K562 (cell line): ENCODE measurements around the gene INTS4. TPM values are rescaled to one million over a fixed set of nuclear protein-coding genes. Genes with fewer than 3 reads are reported as not detected.
A peak's percentile ranks its signal among the peaks of the same experiment; 100 is the strongest.

ENCODE experiments used
- BRD4 ChIP-seq: fragments of 200-600 bp; sonication (generic); IDR thresholded peaks from 2 replicates; pipeline ENCODE4 v1.6.1; 2017; ENCODE audit warnings: inconsistent platforms
- DDX20 ChIP-seq: fragments of 450-650 bp; IDR thresholded peaks from 2 replicates; pipeline ENCODE4 v1.6.1; 2016; ENCODE audit warnings: missing genetic modification characterization, low read depth, mild to moderate bottlenecking, missing compliant biosample characterization, moderate library complexity
- EGR1 ChIP-seq: fragments of 450-650 bp; conservative IDR thresholded peaks from 2 replicates; pipeline ENCODE4 v1.6.1; 2017; ENCODE audit warnings: mild to moderate bottlenecking
- HNRNPH1 ChIP-seq: fragments of 200-400 bp; formaldehyde crosslinking; optimal IDR thresholded peaks from 2 replicates; pipeline ENCODE3; 2017; ENCODE audit warnings: low read depth, mild to moderate bottlenecking, low read length, moderate library complexity
- KHSRP ChIP-seq: fragments of 450-650 bp; IDR thresholded peaks from 2 replicates; pipeline ENCODE4 v1.6.1; 2017
- MXI1 ChIP-seq: IDR thresholded peaks from 2 replicates; pipeline ENCODE4 v1.6.1; 2011; ENCODE audit warnings: low read depth, mild to moderate bottlenecking, improper control_type of control experiment, low read length
- MYNN ChIP-seq, 2 experiments: sonication (generic); formaldehyde crosslinking in 1 of 2; IDR thresholded peaks; 2 replicates each; pipeline versions ENCODE4 v1.5.0 to v1.6.1; 2016 to 2020; ENCODE audit warnings: antibody characterized with exemption in 1 of 2, missing genetic modification reagents in 1 of 2
- NBN ChIP-seq: fragments of 450-650 bp; IDR thresholded peaks from 2 replicates; pipeline ENCODE4 v1.6.1; 2016; ENCODE audit warnings: low read depth, mild to moderate bottlenecking
- PRMT5 ChIP-seq: sonication (generic); formaldehyde crosslinking; IDR thresholded peaks from 2 replicates; pipeline ENCODE4 v1.5.0; 2020; ENCODE audit warnings: missing genetic modification reagents
- SPI1 ChIP-seq: IDR thresholded peaks from 2 replicates; pipeline ENCODE4 v1.6.1; 2011; ENCODE audit warnings: low read depth, low read length, control low read depth, borderline replicate concordance
- SRSF7 ChIP-seq: fragments of 200-400 bp; formaldehyde crosslinking; optimal IDR thresholded peaks from 2 replicates; pipeline ENCODE3; 2017; ENCODE audit warnings: mild to moderate bottlenecking, low read depth, low read length
- TGIF2 ChIP-seq: sonication (generic); formaldehyde crosslinking; IDR thresholded peaks from 2 replicates; pipeline ENCODE4 v1.8.1; 2022; ENCODE audit warnings: mild to moderate bottlenecking, missing genetic modification reagents, moderate library complexity
- THRAP3 ChIP-seq: fragments of 450-650 bp; IDR thresholded peaks from 2 replicates; pipeline ENCODE4 v1.6.1; 2016; ENCODE audit warnings: mild to moderate bottlenecking, inconsistent platforms, borderline replicate concordance
- ZNF197 ChIP-seq: fragments of 200-800 bp; sonication (Bioruptor generic); IDR thresholded peaks from 2 replicates; pipeline ENCODE4 v1.6.1; 2016; ENCODE audit warnings: low read depth, missing genetic modification characterization, missing compliant biosample characterization
- ZNF324 ChIP-seq: fragments of 250-450 bp; sonication (Bioruptor Pico); IDR thresholded peaks from 2 replicates; pipeline ENCODE4 v1.4.0; 2020; ENCODE audit warnings: mild to moderate bottlenecking
- ZNF445 ChIP-seq: fragments of 250-450 bp; sonication (Bioruptor Pico); IDR thresholded peaks from 2 replicates; pipeline ENCODE4 v1.4.0; 2020; ENCODE audit warnings: low read depth, mild to moderate bottlenecking, moderate library complexity
- ZNF778 ChIP-seq: fragments of 450-650 bp; formaldehyde crosslinking; IDR thresholded peaks from 2 replicates; pipeline ENCODE4 v1.4.0; 2020; ENCODE audit warnings: mild to moderate bottlenecking, moderate library complexity
- polyA plus RNA-seq, 8 experiments: library from polyadenylated mRNA; depleted of rRNA in 4 of 8; stranded (reverse) in 5 of 8; unstranded in 3 of 8; fragments of >200 nt; fragmentation: Nextera tagmentation in 2 of 8; fragmentation: Illumina TruSeq in 1 of 8; extraction: Ambion mirVana in 2 of 8; extraction: Trizol in 1 of 8; gene quantifications; 2 replicates each; pipeline versions ENCODE4 v1.2.1 to v1.2.3, GENCODE V29; 2011 to 2014; ENCODE audit warnings: inconsistent platforms in 1 of 8, missing spikeins in 1 of 8
- total RNA-seq, 7 experiments: library from RNA; depleted of rRNA in 6 of 7; stranded (reverse); fragments of >200 nt in 6 of 7; fragmentation: Illumina TruSeq in 2 of 7; extraction: Trizol in 2 of 7; gene quantifications; 2 replicates each; pipeline versions ENCODE4 v1.2.1 to v1.2.3, GENCODE V29; 2011 to 2021; ENCODE audit warnings: low replicate concordance in 1 of 7
- TF ChIP-seq, protein P1 (sequence below), 2 experiments: fragments of 450-650 bp; formaldehyde crosslinking in 1 of 2; IDR thresholded peaks; 2 replicates each; pipeline versions ENCODE4 v1.4.0 to v1.6.1; 2014 to 2020; ENCODE audit warnings: mild to moderate bottlenecking in 2 of 2, borderline replicate concordance in 1 of 2, low read depth in 1 of 2
- TF ChIP-seq, protein P2 (sequence below): fragments of 200-800 bp; sonication (Bioruptor generic); IDR thresholded peaks from 2 replicates; pipeline ENCODE4 v1.6.1; 2017; ENCODE audit warnings: missing genetic modification characterization, missing compliant biosample characterization

The INTS4 gene
- total and polyA plus RNA-seq, 9 of the 15 experiments (the other 6 are each of a cell fraction or from before 2014, with no cell fraction given), result 28.4 to 53.4 (median 44.5) TPM

DNA sequence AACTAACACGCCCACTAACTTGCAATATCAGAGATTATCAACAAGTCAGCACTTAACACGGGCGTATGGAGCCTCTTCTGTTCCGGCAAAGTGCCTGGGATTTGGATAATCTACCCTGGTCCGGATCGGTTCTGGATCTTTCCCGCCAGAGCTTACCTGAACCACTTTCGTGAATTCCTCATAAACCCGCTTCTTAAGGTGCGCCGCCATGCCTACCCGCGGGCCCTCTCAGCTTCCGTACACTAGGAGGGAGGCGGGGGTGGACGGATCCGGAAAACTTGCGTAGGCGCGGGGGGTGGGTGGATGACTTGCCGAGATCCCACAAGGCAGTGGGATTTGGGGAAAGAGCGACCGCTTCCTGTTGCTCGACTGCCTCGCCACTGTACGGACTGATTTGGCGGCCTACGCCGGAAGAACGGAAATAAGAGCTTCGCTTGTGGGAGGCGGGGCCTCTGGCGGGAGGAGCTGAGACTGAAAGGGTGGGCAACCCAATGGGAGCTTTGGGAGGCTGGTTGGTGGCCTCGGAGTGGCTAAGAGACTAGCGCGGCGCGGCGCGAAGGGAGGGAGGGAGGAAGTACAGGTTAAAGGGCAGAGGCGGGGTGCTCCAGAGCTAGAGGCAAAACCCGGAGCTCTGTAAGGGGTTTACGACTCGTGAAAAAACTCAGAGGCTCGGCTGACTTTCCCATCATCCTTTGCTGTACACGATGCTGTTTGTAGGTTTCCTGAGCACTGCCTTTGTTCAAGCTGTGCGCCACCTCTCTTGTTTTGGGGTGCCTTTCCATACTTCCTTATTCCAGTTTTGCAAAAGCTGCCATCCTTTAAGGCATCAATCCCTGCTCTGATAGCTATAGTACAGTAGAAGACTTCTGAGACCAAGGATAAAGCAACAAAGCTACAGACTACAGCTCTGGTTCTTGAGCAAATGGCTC, at the start of gene INTS4 (continued):
- TF ChIP-seq ZNF197 (no peak), MYNN (IDR thresholded peaks at IDR 0.05) (no peak), MYNN (CRISPR knock-in tag; IDR thresholded peaks at IDR 0.05) (no peak), PRMT5 (CRISPR knock-in tag) (no peak), ZNF778 (CRISPR knock-in tag) (no peak), ZNF445 (0 out of 2 replicates have a peak, but pooled peaks have one; percentile 48), EGR1 (peak; percentile 100), ZNF324 (CRISPR knock-in tag) (no peak), KHSRP (no peak; the same call in 1 of the 2 replicates), BRD4 (peak; percentile 14; the same call in 1 of the 2 replicates), HNRNPH1 (no peak), NBN (no peak; the same call in 1 of the 2 replicates), SPI1 (peak; percentile 90), TGIF2 (no peak), DDX20 (no peak), THRAP3 (no peak), SRSF7 (no peak), MXI1 (peak; percentile 59; the same call in 1 of the 2 replicates)
- TF ChIP-seq, protein P1, sequence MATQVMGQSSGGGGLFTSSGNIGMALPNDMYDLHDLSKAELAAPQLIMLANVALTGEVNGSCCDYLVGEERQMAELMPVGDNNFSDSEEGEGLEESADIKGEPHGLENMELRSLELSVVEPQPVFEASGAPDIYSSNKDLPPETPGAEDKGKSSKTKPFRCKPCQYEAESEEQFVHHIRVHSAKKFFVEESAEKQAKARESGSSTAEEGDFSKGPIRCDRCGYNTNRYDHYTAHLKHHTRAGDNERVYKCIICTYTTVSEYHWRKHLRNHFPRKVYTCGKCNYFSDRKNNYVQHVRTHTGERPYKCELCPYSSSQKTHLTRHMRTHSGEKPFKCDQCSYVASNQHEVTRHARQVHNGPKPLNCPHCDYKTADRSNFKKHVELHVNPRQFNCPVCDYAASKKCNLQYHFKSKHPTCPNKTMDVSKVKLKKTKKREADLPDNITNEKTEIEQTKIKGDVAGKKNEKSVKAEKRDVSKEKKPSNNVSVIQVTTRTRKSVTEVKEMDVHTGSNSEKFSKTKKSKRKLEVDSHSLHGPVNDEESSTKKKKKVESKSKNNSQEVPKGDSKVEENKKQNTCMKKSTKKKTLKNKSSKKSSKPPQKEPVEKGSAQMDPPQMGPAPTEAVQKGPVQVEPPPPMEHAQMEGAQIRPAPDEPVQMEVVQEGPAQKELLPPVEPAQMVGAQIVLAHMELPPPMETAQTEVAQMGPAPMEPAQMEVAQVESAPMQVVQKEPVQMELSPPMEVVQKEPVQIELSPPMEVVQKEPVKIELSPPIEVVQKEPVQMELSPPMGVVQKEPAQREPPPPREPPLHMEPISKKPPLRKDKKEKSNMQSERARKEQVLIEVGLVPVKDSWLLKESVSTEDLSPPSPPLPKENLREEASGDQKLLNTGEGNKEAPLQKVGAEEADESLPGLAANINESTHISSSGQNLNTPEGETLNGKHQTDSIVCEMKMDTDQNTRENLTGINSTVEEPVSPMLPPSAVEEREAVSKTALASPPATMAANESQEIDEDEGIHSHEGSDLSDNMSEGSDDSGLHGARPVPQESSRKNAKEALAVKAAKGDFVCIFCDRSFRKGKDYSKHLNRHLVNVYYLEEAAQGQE (IDR thresholded peaks at IDR 0.05; ENCODE audit: borderline replicate concordance), result peak; percentile 24; the same call in 1 of the 2 replicates
- TF ChIP-seq, protein P1 (CRISPR knock-in tag; IDR thresholded peaks at IDR 0.05; ENCODE audit: low read depth), result no peak
- TF ChIP-seq, protein P2, sequence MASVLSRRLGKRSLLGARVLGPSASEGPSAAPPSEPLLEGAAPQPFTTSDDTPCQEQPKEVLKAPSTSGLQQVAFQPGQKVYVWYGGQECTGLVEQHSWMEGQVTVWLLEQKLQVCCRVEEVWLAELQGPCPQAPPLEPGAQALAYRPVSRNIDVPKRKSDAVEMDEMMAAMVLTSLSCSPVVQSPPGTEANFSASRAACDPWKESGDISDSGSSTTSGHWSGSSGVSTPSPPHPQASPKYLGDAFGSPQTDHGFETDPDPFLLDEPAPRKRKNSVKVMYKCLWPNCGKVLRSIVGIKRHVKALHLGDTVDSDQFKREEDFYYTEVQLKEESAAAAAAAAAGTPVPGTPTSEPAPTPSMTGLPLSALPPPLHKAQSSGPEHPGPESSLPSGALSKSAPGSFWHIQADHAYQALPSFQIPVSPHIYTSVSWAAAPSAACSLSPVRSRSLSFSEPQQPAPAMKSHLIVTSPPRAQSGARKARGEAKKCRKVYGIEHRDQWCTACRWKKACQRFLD, result peak; percentile 82; the same call in 1 of the 2 replicates
